Epithelial cell of prostate (primary cell): Measurements from ENCODE around the gene ARHGAP40.

ENCODE experiments used
- DNase-seq: peaks from one replicate; pipeline ENCODE4 v3.0.0-alpha.2; 2011; ENCODE audit warnings: low read depth, low spot score
- H3K27ac ChIP-seq: fragments of 450-650 bp; 2 replicates; pipeline ENCODE4 v1.5.1; 2017; ENCODE audit warnings: mild to moderate bottlenecking

Gene ARHGAP40

DNA sequence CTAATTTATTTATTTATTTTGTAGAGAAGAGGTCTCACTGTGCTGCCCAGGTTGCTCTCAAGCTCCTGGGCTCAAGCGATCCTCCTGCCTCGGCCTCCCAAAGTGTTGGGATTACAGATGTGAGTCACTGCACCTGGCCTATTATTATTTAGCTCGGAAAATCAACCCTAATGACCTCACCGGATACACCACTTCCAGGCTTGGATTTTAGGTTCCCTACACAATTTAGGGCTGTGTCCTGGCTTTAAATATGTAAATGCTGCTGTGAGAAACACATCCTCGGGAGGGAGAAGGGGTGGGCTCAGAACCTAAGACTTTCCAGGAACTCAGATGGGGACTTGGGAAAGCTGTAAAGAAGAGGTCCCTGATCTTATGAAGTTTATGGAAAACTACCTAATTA, 71.7 kb downstream of the ARHGAP40 start:
- no peak overlapping the region for H3K27ac ChIP-seq

GRCh38 chr20:38673725-38674091, 72.1 kb downstream of the ARHGAP40 start:
- no peak overlapping the region for H3K27ac ChIP-seq
- DNase-seq: no peak

More for the DNA sequence above, 71.7 kb downstream of the ARHGAP40 start:
- DNase-seq: no peak

DNA sequence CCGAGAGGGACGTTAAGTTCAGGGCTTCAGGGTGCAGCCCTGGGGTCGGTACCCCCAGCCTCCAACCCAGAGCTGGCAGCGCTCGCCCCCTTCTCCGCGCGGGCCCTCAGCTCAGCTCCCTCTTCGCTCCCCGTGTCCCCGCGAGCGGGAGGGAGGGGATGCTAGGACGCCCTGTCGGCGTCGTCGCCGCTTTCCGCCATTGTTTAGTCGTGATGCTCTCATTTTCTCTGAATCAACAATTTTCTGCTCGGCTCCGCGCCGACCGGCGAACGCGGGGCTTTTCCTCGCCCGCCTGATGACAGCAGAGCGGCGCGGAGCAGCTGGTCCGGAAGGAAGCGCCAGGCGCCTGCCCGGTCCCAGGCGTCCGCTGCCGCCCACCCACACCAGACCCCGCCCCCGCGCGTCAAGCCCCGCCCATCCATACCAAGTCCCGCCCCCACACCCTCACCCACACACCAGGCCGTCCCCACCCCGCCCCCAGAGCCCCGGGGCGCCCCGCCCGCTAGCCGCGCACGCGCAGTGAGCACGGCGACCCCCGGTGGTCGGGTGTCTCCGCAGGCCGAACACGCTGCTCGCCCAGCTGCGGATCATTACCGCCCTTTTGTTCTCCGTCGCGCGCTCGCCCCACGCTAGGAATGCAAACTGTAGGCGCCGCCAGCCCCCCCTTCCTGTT, 72.6 kb downstream of the ARHGAP40 start:
- H3K27ac ChIP-seq: no peak overlapping the region
- DNase-seq: no peak

DNA sequence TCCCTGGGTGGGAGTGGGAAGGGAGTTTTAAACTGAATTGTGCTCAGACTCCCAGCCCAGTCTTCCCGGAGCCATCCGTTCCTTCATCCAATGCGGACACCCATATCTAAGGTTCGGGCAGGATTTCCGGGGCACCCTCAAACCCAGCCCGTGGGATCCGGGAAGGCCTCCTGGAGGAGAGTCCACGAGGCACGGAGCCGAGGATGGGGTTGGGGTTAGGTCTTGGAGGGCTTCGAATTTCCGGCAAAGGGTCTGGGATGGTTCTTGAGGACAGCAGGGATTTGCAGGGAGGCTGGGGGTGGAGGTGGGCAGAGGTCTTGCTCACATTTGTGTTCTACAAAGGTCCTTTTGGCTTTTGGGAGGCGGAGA, 73.1 kb downstream of the ARHGAP40 start:
- no peak overlapping the region for H3K27ac ChIP-seq
- no peak for DNase-seq

DNA sequence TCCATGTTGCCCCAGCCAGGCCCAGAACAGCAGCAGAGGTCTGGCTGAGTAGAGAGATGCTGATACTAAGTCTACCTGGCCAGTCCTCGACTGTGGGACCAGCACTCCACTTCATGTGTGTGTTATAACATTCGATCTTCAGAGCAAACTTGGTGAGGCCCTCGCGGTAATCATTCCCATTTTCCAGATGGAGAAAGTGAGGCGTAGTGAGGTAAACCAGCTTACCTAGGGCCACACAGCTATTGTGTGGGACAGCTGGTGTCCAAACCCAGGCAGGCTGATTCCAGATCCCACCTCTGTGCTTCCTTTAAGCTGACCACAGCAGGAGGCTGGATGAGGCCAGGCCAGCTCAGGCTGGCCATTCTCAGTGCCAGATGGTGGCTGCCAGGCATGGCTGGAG, 75.0 kb downstream of the ARHGAP40 start:
- no peak overlapping the region for H3K27ac ChIP-seq
- no peak for DNase-seq

DNA sequence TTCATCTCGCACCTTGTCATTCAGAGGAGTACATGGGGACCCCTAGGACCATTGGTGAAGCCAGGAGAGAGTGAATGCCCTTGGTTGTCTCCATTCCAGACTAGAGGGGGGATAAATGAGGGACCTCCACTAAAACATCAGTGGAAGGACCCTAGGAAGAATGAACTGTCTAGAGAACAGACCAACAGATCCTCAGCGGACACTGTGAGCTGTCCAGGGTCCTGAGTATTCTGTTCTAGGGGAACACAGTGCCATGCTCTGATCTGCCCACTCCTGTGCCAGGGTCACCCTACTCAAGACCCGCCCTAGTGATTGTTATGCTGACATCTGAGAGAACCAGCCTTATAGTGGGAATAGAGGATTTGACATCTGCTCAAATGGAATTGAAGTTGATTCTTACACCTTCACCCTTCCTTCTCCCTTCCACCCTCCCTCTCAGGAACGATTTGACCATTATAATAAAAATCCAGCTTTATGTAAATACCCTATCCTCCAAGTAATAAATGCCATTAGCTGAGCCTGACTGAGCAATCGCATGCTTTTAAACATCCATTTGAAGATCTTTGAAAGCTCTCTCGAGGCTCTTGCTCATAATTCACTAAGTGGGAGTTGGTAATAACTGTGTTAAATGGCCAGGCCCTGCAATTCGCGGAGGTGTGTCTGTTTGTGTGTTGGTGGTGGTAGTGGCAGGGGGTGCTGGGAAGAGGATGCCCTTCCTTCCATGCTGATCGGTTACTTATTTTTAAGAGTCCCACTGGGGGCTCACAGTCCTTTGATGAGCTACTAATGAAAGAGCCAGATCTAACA, 79.1 kb downstream of the ARHGAP40 start:
- no peak for DNase-seq
- no peak overlapping the region for H3K27ac ChIP-seq

- no peak for DNase-seq
- H3K27ac ChIP-seq: no peak overlapping the region
Measured at GRCh38 chr20:38685271-38685670, 83.7 kb downstream of the ARHGAP40 start.

DNA sequence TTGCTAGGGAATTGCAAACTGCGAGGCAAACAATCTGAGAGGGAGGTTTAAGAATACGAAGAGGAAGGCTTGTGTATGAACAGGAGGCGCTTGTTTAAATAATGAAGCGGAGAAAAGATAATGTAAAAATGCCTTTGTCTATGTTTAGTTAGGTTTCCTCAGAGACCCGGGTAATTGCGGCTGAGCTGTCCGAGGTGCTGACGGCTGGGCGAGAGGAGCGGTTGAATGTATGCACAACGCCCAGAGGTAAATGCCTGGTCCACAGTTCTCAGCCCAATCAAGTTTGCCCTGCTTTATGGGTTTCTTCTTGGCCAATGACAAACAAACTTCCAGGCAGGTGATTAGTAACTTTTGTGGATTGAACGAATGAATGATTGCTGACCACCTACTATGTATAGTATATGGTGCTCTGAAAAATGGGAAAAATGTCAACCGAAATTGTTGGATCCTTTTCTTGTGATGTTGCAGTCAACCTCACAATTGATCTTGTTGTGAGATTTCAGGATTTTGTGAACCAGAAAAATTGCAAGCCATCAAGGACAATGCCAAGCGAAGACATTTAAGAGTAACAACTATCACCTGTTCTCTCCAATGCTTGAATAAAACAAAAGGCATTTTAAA, 84.4 kb downstream of the ARHGAP40 start:
- H3K27ac ChIP-seq: no peak overlapping the region
- no peak for DNase-seq

DNA sequence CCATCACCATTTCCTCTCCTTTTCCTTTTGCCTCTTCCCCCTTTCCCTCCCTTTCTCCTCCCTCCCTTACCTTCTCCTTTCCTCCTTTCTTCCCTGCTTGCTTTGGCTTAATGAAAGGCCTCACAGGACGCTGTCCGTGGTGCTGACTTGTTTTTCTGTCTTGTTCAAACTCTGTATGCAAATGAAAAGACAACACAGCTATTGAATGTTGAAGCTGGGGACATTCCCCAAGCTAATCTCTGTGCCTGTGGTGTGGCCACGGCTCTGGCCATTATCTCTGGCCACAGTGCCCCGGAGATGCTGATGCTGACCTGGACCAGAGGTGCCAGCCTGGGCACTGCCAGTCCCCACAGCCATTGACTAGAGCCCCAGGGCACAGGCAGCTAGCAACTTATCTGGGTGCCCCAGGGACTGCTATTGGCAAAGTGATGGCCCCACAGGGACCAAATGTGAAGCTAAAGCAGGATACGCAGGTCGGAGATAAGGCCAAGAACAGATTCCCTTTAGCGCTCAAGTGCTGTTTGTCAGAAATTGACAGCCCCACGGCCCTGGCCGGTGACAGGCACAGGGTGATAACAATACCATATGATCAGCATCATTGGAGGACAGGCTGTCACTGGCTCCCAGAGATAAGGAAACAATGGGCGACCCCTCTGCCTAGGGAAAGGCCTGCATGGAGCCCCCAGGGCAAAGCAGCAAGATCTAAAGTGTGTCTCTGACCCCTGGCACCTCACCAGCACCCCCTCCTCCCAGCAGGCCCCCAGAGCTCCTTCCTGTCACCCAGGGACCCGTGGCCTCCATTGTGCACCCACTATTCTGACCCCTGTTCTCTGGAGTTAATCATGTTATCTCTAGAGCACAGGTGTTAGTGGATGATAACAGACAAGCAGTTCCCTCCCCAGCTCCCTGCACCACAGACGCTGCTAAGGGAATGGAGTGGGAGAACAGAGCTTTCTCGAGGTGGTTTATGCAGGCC, 91.1 kb downstream of the ARHGAP40 start:
- no peak for DNase-seq
- H3K27ac ChIP-seq: no peak overlapping the region

- H3K27ac ChIP-seq: no peak overlapping the region
- DNase-seq: no peak
Measured at GRCh38 chr20:38697306-38697705, 95.7 kb downstream of the ARHGAP40 start.

DNA sequence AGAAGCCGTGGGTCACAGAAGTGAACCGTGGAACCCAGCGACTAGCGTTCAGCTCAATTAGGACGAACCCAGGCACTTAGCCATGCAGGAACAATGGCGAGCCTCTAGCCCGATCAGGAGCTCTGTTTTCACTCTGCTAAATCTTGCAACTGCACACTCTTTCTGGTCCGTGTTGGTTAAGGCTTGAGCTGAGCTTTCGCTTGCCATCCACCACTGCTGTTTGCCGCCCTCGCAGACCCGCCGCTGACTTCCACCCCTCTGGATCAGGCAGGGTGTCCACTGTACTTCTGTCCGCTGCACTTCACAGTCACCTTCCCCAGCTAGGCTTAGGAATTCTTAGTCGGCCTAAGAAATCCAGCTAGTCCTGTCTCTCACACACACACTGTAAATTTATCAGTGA, 96.9 kb downstream of the ARHGAP40 start:
- no peak for DNase-seq
- no peak overlapping the region for H3K27ac ChIP-seq

- no peak for DNase-seq
Measured at GRCh38 chr20:38700141-38700540, 98.5 kb downstream of the ARHGAP40 start.

More at GRCh38 chr20:38700141-38700540, 98.5 kb downstream of the ARHGAP40 start:
- H3K27ac ChIP-seq: no peak overlapping the region
